Endometrial microvascular endothelial cells (primary cell): ENCODE measurements around the gene NTM. TPM values are rescaled to one million over a fixed set of nuclear protein-coding genes. Genes with fewer than 3 reads are reported as not detected.
"Not testable (repeated sequence)": the region's sequence is repeated elsewhere in the genome, so short reads cannot be mapped to it uniquely, and the experiment has no call there.

Source experiments
- in situ Hi-C: cut with HindIII; loops from 2 replicates; pipeline ENCODE4 v1.10.0; 2017; ENCODE audit warnings: low sequenced_read_pairs, low pct_unique_long_range_greater_than_20kb; ENCODE audit errors: inconsistent ontology term
- total RNA-seq: library from RNA; depleted of rRNA; stranded (reverse); fragments of >200 nt; gene quantifications from one replicate; pipeline ENCODE4 v1.2.3, GENCODE V29; 2015; ENCODE audit errors: inconsistent ontology term

NTM gene
- total RNA-seq, 1 donor from 2014 or later, result 4.3 TPM

GRCh38 chr11:132301465-132301864 lies 931.0 kb downstream of the NTM start:
- in situ Hi-C loops, result no loop called here

GRCh38 chr11:132301900-132302299 lies 931.5 kb downstream of the NTM start:
- in situ Hi-C loops, result no loop called here

DNA sequence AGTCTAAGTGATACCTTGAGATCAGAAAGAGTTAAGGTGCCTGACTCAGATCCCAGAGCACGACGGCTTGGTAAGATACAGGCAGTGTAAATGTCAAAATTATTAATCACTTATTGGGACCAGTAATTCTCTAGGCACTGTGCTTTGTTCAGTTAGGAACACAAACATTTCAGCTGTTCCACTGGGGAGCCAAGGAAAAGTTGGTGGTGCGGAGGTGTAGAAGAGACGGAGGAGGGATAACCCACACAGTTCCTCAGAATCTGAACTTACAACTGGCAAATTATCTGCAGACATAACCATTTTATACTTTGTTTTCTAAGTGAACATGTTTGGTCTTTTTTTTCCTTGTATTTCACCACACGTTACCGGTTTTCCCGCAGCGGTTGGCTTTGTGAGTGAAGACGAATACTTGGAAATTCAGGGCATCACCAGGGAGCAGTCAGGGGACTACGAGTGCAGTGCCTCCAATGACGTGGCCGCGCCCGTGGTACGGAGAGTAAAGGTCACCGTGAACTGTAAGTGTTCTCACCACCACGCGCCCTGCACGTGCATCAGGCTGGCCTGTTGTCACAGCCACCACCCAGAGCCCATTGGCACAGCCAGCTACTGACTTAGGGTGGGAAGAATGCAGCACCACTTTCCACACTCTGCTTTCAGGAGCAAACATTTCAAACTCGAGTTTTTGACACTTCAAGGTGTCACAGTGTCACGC lies 937.0 kb downstream of the NTM start:
- in situ Hi-C loops, result no loop called here

DNA sequence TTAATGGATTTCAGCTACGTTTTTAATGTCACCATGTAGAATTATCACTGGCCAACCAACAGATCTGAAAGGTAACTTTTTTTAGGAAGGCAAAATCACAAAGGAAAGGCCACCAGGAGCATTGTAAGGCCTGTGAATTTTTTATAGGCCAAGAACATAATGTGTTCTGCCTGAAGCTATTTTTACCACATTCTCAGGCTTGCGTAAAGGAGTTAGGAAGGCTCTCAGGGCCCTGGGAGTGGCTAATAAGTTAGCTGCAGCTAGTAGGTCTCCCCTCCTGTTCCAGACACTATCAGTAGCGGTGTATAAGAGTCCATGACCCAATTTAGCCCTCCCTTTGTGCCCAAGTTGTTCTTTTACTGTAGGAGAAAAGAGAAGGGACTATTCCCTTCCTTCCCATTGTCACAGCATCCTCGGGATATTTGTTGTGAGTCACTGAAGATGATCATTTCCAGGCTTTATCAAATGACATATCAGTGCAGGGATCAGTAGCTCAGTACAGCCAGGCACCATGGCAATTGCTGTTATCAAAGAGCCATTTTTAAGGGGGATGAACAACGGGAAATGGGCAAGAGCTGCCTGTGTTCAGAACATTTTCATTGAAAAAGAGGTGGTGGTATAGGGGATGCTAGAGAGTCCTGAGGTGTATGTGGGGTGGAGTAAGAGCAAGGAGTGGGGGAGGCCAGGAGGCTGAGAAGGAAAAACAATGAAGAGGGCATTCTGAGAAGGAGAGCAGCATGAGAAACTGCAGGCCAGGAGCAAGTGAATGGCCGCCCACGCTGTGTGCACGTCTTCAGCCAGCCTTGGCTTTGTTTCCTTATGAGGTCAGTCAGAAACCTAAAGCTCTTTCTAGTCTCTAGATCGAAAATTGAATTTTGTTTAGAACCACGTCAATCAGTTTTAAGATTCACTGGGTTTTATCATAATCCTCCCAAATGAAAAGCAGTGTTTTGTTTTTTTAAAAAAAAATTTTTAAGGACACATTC lies 940.3 kb downstream of the NTM start:
- in situ Hi-C loops, result no loop called here

DNA sequence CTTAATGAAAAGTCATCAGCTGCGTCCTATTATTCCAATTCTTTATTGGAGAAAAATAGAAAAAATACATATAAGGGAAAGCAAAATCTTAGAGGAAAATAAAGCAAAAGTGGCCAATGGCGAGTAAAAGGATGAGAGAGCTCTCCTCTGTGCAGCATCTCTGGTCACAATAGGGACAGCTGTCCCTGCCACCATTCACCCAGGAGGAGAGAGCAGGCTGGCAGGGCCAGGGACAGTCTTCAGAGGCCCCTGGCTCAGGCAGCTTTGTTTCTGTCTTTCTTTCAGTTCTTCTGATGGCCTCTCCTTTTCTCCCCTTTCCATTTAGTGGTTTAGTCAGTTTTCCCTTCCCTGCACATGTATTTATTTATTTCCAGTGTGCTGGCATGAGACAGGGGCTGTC lies 941.3 kb downstream of the NTM start:
- in situ Hi-C loops, result no loop called here

DNA sequence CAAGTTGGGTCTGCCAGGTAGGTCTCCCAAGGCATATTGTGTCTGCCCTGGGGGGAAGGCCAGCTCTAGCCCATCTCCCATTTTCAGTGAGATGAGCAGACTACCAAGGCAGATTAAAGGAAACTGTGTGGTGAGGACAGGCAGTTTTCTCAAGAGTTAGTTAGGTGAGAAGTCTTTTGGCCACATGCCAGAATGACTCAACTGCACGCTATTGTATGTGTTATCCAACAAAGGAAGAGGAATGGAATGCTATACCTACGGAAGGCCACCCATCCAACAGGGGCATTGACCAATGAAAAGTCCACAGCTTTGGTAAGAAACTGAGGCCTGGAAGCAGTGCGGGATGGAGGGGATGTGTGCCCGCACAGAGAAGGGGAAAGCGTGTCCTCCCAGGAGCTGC lies 941.7 kb downstream of the NTM start:
- in situ Hi-C loops, result no loop called here

DNA sequence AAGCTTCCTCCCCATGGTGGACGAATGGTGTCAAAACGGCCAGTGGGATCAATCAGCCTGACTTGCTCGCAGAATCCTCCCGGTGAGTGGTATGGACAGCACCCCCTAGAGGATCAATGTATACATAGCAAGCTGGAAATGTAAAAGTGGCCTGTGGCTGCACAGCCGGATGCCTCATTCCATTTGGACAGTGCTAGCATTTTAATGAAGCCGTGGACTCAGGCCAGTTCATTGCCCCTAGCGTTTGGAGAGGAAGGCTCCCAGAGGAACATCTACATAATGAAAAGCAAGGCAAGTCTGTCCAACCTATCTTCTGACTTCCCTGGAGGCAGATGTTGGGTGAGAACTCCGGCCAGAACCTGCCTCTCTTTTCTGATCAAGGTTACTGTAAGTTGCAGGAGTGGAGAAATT lies 942.3 kb downstream of the NTM start:
- in situ Hi-C loops, result no loop called here

- in situ Hi-C loops, result no loop called here
Observed at GRCh38 chr11:132314911-132315455, 944.6 kb downstream of the NTM start.

- in situ Hi-C loops, result no loop called here
Observed at GRCh38 chr11:132315696-132316095, 945.3 kb downstream of the NTM start.

- in situ Hi-C loops, result no loop called here
Observed at GRCh38 chr11:132318421-132319157, 948.2 kb downstream of the NTM start.

- in situ Hi-C loops, result not testable (repeated sequence)
Observed at GRCh38 chr11:132319419-132319818, 949.0 kb downstream of the NTM start.

DNA sequence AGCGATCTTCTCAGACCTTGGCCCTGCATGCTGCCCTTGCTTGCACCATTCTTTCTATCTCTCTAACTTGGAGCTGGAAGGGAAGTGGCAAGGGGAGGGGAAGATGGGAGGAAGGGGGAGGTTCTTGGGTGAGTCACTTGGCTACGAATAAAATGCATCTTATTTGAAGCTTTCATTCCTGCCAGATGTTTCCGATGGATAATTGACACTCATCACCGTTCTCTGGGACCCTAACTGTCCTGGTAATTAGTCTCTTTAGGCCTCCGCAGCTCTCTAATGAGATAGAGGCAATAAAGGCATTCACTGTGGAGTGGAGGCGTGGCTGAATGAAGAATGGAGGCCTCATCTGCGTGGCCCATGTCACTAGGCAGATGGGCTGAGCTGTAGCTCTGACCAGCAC lies 960.1 kb downstream of the NTM start:
- in situ Hi-C loops, result no loop called here

DNA sequence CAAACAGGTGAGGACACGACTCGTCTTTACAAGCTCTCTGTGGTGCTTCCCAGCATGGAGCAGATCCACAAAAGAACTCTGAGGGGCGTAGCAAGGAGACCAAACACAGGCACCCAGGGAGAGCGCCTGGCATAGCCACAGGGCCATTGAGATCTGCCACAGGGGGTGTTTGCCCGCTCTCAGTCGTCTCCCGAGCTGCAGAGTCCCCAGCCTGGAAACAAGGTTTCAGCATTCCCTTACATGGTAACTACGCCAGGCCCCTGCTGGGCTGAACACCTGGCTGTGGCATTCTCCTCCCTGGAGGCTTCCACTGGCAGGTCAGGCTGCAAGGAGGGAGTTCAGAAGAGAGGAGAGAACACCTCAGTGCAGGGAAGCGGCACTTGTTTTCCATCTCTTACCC lies 962.1 kb downstream of the NTM start:
- in situ Hi-C loops, result no loop called here

DNA sequence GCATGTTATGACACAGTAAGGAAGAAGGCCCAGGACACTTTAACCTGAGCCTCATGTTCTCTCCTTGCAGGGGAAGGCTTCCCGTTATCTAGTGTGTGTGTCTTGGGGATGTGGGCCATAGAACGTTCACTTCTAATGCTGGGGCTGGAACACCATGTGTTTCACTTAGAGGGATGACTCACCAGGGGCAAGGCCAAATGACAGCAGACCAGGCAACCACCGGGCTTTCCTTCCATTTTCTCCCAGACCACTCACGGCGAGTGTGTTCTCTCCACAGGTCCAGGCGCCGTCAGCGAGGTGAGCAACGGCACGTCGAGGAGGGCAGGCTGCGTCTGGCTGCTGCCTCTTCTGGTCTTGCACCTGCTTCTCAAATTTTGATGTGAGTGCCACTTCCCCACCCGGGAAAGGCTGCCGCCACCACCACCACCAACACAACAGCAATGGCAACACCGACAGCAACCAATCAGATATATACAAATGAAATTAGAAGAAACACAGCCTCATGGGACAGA lies 964.4 kb downstream of the NTM start:
- in situ Hi-C loops, result no loop called here

DNA sequence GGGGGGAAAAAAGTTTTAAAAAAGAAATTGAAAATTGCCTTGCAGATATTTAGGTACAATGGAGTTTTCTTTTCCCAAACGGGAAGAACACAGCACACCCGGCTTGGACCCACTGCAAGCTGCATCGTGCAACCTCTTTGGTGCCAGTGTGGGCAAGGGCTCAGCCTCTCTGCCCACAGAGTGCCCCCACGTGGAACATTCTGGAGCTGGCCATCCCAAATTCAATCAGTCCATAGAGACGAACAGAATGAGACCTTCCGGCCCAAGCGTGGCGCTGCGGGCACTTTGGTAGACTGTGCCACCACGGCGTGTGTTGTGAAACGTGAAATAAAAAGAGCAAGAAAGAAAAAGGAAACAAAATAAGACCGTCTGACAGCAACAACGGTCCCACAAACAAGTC lies 964.9 kb downstream of the NTM start:
- in situ Hi-C loops, result no loop called here

- in situ Hi-C loops, result no loop called here
Observed at GRCh38 chr11:132336781-132337535, 966.5 kb downstream of the NTM start.

- in situ Hi-C loops, result no loop called here
Observed at GRCh38 chr11:132337819-132338416, 967.5 kb downstream of the NTM start.

GRCh38 chr11:132342408-132342807 lies 972.0 kb downstream of the NTM start:
- in situ Hi-C loops, result no loop called here
